Suprapubic skin (tissue), 3 donors: Measurements from ENCODE around the gene TRRAP.

ENCODE experiments used
- EP300 ChIP-seq: sonication (generic); formaldehyde crosslinking; IDR thresholded peaks from one replicate; pipeline ENCODE4 v1.6.1; 2017; ENCODE audit warnings: antibody characterized with exemption
- POLR2A ChIP-seq, 2 donors: fragments of 450-650 bp; IDR thresholded peaks; one replicate each; pipeline ENCODE4 v1.6.1; 2017; ENCODE audit warnings: antibody characterized with exemption in 2 of 2, mild to moderate bottlenecking in 2 of 2, moderate library complexity in 2 of 2
- TF ChIP-seq, protein P1 (sequence below), 2 donors: fragments of 200-600 bp in 1 of 2; fragments of 450-650 bp in 1 of 2; sonication (generic) in 1 of 2; IDR thresholded peaks; one replicate each; pipeline ENCODE4 v1.5.1; 2016 to 2019; ENCODE audit warnings: antibody characterized with exemption in 2 of 2, mild to moderate bottlenecking in 1 of 2, moderate library complexity in 1 of 2

DNA sequence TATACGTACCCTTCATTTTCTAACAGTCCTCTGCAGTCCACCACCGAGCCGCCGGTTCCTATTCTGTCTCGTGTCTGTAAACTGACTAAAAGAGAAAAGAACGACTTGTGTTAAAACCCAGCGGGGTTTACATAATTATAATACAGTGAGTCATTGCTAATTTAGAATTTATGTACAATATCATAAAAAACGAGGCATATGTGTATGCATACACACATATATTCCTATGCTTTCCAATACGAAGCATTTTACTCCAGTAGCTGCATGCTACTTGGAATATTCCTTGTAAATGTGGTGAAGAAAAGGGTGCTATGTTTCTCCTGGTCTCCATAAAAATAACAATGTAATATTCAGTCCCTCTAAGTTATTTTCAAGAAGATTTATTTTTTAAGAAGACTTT is 176.4 kb downstream of the TRRAP start:
- no peak for TF ChIP-seq EP300
- TF ChIP-seq, protein P1, sequence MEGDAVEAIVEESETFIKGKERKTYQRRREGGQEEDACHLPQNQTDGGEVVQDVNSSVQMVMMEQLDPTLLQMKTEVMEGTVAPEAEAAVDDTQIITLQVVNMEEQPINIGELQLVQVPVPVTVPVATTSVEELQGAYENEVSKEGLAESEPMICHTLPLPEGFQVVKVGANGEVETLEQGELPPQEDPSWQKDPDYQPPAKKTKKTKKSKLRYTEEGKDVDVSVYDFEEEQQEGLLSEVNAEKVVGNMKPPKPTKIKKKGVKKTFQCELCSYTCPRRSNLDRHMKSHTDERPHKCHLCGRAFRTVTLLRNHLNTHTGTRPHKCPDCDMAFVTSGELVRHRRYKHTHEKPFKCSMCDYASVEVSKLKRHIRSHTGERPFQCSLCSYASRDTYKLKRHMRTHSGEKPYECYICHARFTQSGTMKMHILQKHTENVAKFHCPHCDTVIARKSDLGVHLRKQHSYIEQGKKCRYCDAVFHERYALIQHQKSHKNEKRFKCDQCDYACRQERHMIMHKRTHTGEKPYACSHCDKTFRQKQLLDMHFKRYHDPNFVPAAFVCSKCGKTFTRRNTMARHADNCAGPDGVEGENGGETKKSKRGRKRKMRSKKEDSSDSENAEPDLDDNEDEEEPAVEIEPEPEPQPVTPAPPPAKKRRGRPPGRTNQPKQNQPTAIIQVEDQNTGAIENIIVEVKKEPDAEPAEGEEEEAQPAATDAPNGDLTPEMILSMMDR (IDR thresholded peaks at IDR 0.05): no peak
- TF ChIP-seq POLR2A (IDR thresholded peaks at IDR 0.05): no peak
